HEK293 (cell line): Measurements from ENCODE around the gene SDC3.

Experiments
- CTCF ChIA-PET: fragments of 350-600 bp; formaldehyde crosslinking; extraction: SDS; loops from one replicate; lab custom pipeline; 2021; ENCODE audit warnings: antibody characterized with exemption; lab: Yijun Ruan, JAX
- POLR2A ChIA-PET: fragments of 300-600 bp; formaldehyde crosslinking; extraction: SDS; loops from one replicate; lab custom pipeline; 2020; ENCODE audit warnings: antibody characterized with exemption, inconsistent platforms; lab: Yijun Ruan, JAX
- H3K27ac ChIP-seq: fragments of 200-500 bp; sonication (Bioruptor generic); 2 replicates; pipeline ENCODE4 v1.5.1; 2014; ENCODE audit warnings: low read depth, low read length, control low read depth, inconsistent platforms; ENCODE audit errors: extremely low read depth
- H3K36me3 ChIP-seq, 2 experiments: fragments of 200-500 bp in 1 of 2; sonication (Bioruptor generic) in 1 of 2; 1 replicate in 1 of 2; 2 replicates in 1 of 2; pipeline ENCODE4 v1.5.1; 2014 to 2017; ENCODE audit warnings: inconsistent platforms in 2 of 2, low read length in 2 of 2; ENCODE audit not compliant: control insufficient read depth in 2 of 2, insufficient read depth in 1 of 2
- H3K4me1 ChIP-seq: fragments of 200-500 bp; sonication (Bioruptor generic); 2 replicates; pipeline ENCODE4 v1.5.1; 2014; ENCODE audit warnings: mild to moderate bottlenecking, low read length, inconsistent platforms; ENCODE audit not compliant: control insufficient read depth, insufficient read depth
- H3K4me3 ChIP-seq: 2 replicates; pipeline ENCODE4 v1.5.1; 2011; ENCODE audit warnings: low read depth, mild to moderate bottlenecking, control low read depth, low read length, moderate library complexity
- H3K9me3 ChIP-seq: fragments of 200-500 bp; sonication (Bioruptor generic); 2 replicates; pipeline ENCODE4 v1.5.1; 2014; ENCODE audit warnings: low read depth, low read length, inconsistent platforms; ENCODE audit not compliant: control insufficient read depth, insufficient read depth
- BCL11B ChIP-seq: fragments of 450-650 bp; formaldehyde crosslinking; IDR thresholded peaks from 2 replicates; pipeline ENCODE4 v1.5.1; 2016; ENCODE audit warnings: low read depth, missing biosample characterization, missing genetic modification characterization
- MYNN ChIP-seq: fragments of 450-650 bp; formaldehyde crosslinking; IDR thresholded peaks from 2 replicates; pipeline ENCODE4 v1.5.1; 2016; ENCODE audit warnings: missing biosample characterization, missing genetic modification characterization, borderline replicate concordance
- SCRT2 ChIP-seq: fragments of 450-650 bp; formaldehyde crosslinking; IDR thresholded peaks from 2 replicates; pipeline ENCODE4 v1.5.1; 2016; ENCODE audit warnings: missing biosample characterization, missing genetic modification characterization
- ZBTB7A ChIP-seq: fragments of 450-650 bp; formaldehyde crosslinking; IDR thresholded peaks from 2 replicates; pipeline ENCODE4 v1.5.1; 2016; ENCODE audit warnings: low read depth, missing biosample characterization, missing genetic modification characterization
- ZNF146 ChIP-seq: fragments of 450-650 bp; formaldehyde crosslinking; IDR thresholded peaks from 2 replicates; pipeline ENCODE4 v1.5.1; 2016; ENCODE audit warnings: missing biosample characterization, missing genetic modification characterization
- ZNF169 ChIP-seq: fragments of 450-650 bp; formaldehyde crosslinking; IDR thresholded peaks from 2 replicates; pipeline ENCODE4 v1.5.1; 2016; ENCODE audit warnings: missing biosample characterization, missing genetic modification characterization
- ZNF404 ChIP-seq: fragments of 450-650 bp; formaldehyde crosslinking; IDR thresholded peaks from 2 replicates; pipeline ENCODE4 v1.5.1; 2017; ENCODE audit warnings: missing biosample characterization, missing genetic modification characterization
- ZNF426 ChIP-seq: fragments of 450-650 bp; formaldehyde crosslinking; IDR thresholded peaks from 2 replicates; pipeline ENCODE4 v1.5.1; 2017; ENCODE audit warnings: missing biosample characterization, missing genetic modification characterization, mild to moderate bottlenecking, inconsistent platforms, moderate library complexity
- ZNF555 ChIP-seq: fragments of 450-650 bp; formaldehyde crosslinking; conservative IDR thresholded peaks from 2 replicates; pipeline ENCODE4 v1.5.1; 2017; ENCODE audit warnings: missing biosample characterization, mild to moderate bottlenecking, missing genetic modification characterization, inconsistent platforms
- ZNF837 ChIP-seq: fragments of 450-650 bp; formaldehyde crosslinking; IDR thresholded peaks from 2 replicates; pipeline ENCODE4 v1.5.1; 2016; ENCODE audit warnings: missing biosample characterization, missing genetic modification characterization
- ZXDB ChIP-seq: fragments of 450-650 bp; formaldehyde crosslinking; IDR thresholded peaks from 2 replicates; pipeline ENCODE4 v1.5.1; 2016; ENCODE audit warnings: missing biosample characterization, missing genetic modification characterization
- TF ChIP-seq, protein P1 (sequence below): fragments of 450-650 bp; formaldehyde crosslinking; conservative IDR thresholded peaks from 2 replicates; pipeline ENCODE4 v1.5.1; 2016; ENCODE audit warnings: low read depth, missing biosample characterization, missing genetic modification characterization
- TF ChIP-seq, protein P2 (sequence below): fragments of 450-650 bp; formaldehyde crosslinking; IDR thresholded peaks from 2 replicates; pipeline ENCODE4 v1.5.1; 2016; ENCODE audit warnings: missing biosample characterization, missing genetic modification characterization, borderline replicate concordance
- TF ChIP-seq, protein P3 (sequence below): fragments of 450-650 bp; formaldehyde crosslinking; IDR thresholded peaks from 2 replicates; pipeline ENCODE4 v1.5.1; 2016; ENCODE audit warnings: missing biosample characterization, missing genetic modification characterization
- TF ChIP-seq, protein P4 (sequence below): fragments of 450-650 bp; formaldehyde crosslinking; optimal IDR thresholded peaks from 2 replicates; pipeline ENCODE3; 2016; ENCODE audit warnings: missing biosample characterization, mild to moderate bottlenecking, missing genetic modification characterization
- TF ChIP-seq, protein P5 (sequence below): fragments of 450-650 bp; formaldehyde crosslinking; IDR thresholded peaks from 2 replicates; pipeline ENCODE4 v1.5.1; 2017; ENCODE audit warnings: missing biosample characterization, missing genetic modification characterization
- TF ChIP-seq, protein P6 (sequence below): fragments of 450-650 bp; formaldehyde crosslinking; conservative IDR thresholded peaks from 2 replicates; pipeline ENCODE4 v1.5.1; 2016; ENCODE audit warnings: low read depth, missing biosample characterization, missing genetic modification characterization

The SDC3 gene

DNA sequence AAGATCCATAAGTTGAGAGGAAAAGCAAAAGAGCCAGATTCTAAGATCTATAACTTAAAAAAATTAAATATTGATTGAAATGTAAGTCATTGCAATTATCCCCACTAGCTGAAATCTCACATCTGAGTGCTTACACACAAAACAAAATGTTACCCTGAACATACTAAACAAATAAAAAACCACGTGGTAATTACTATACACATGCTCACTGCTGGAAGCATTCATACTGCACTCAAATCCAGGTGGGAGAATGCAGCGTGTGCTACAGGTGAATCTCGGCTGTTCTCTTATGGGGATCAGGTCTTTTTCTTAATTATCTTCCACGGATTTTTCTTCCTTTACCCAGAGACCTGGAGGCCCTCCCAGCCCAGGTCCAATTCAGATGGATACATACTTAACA lies 74.3 kb downstream of the SDC3 start:
- Histone ChIP-seq H3K4me3 (no peak overlapping the region), H3K36me3 (no peaks in the 10 kb centered on the region), H3K27ac (no peak overlapping the region), H3K9me3 (no peaks in the 10 kb centered on the region), H3K4me1 (peaks cover 6% of the 10 kb centered on the region; the same call in 1 of the 2 replicates)
- TF ChIP-seq SCRT2 (tag by site-specific recombination) (peak; percentile 75), ZNF146 (tag by site-specific recombination) (no peak)
- POLR2A ChIA-PET, result no interaction called here
- CTCF ChIA-PET, result interaction anchor here (0.9 kb wide), 1 partner anchor 10 kb away, joined by 6 read pairs; no protein-coding TSS in a partner anchor

DNA sequence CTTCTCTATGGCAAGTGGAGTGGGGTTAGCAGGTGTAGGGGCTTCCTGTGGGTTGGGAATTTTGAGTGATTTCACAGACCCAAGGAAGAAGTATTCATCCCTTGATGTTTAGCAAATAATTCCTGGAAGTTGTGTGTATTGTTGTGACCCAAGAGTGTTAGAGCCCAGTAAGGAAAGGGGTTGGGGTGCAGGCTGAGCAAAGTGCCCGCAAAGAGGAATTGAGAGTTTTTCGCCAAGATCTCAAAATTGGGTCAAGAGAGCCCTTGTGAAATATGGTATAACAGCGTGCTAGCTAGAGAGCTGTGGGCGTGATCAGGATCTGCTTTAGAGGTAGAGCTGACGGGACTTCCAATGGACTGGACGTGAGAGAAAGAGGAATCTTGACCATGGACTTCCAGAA lies 78.0 kb downstream of the SDC3 start:
- ChIA-PET POLR2A (no interaction called here), CTCF (interaction anchor here (1.0 to 2.8 kb wide), 2 partner anchors 29 to 81 kb away, joined by 3 to 10 read pairs; no protein-coding TSS in a partner anchor)
- TF ChIP-seq ZXDB (no peak), MYNN (tag by site-specific recombination) (no peak), ZNF426 (tag by site-specific recombination) (no peak), ZNF837 (tag by site-specific recombination) (no peak), ZBTB7A (tag by site-specific recombination) (no peak), BCL11B (tag by site-specific recombination) (no peak), ZNF555 (tag by site-specific recombination) (no peak), ZNF169 (tag by site-specific recombination) (no peak), ZNF404 (tag by site-specific recombination) (no peak)
- TF ChIP-seq, protein P1, sequence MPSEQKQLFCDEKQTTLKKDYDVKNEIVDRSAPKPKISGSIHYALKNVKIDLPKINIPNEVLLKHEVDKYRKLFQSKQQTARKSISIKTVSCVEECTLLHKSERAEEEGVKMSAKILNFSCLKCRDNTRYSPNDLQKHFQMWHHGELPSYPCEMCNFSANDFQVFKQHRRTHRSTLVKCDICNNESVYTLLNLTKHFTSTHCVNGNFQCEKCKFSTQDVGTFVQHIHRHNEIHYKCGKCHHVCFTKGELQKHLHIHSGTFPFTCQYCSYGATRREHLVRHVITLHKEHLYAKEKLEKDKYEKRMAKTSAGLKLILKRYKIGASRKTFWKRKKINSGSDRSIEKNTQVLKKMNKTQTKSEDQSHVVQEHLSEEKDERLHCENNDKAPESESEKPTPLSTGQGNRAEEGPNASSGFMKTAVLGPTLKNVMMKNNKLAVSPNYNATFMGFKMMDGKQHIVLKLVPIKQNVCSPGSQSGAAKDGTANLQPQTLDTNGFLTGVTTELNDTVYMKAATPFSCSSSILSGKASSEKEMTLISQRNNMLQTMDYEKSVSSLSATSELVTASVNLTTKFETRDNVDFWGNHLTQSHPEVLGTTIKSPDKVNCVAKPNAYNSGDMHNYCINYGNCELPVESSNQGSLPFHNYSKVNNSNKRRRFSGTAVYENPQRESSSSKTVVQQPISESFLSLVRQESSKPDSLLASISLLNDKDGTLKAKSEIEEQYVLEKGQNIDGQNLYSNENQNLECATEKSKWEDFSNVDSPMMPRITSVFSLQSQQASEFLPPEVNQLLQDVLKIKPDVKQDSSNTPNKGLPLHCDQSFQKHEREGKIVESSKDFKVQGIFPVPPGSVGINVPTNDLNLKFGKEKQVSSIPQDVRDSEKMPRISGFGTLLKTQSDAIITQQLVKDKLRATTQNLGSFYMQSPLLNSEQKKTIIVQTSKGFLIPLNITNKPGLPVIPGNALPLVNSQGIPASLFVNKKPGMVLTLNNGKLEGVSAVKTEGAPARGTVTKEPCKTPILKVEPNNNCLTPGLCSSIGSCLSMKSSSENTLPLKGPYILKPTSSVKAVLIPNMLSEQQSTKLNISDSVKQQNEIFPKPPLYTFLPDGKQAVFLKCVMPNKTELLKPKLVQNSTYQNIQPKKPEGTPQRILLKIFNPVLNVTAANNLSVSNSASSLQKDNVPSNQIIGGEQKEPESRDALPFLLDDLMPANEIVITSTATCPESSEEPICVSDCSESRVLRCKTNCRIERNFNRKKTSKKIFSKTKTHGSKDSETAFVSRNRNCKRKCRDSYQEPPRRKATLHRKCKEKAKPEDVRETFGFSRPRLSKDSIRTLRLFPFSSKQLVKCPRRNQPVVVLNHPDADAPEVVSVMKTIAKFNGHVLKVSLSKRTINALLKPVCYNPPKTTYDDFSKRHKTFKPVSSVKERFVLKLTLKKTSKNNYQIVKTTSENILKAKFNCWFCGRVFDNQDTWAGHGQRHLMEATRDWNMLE (tag by site-specific recombination), result no peak
- TF ChIP-seq, protein P2, sequence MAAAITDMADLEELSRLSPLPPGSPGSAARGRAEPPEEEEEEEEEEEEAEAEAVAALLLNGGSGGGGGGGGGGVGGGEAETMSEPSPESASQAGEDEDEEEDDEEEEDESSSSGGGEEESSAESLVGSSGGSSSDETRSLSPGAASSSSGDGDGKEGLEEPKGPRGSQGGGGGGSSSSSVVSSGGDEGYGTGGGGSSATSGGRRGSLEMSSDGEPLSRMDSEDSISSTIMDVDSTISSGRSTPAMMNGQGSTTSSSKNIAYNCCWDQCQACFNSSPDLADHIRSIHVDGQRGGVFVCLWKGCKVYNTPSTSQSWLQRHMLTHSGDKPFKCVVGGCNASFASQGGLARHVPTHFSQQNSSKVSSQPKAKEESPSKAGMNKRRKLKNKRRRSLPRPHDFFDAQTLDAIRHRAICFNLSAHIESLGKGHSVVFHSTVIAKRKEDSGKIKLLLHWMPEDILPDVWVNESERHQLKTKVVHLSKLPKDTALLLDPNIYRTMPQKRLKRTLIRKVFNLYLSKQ, result no peak
- TF ChIP-seq, protein P3, sequence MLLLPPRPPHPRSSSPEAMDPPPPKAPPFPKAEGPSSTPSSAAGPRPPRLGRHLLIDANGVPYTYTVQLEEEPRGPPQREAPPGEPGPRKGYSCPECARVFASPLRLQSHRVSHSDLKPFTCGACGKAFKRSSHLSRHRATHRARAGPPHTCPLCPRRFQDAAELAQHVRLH (tag by site-specific recombination), result no peak
- TF ChIP-seq, protein P4, sequence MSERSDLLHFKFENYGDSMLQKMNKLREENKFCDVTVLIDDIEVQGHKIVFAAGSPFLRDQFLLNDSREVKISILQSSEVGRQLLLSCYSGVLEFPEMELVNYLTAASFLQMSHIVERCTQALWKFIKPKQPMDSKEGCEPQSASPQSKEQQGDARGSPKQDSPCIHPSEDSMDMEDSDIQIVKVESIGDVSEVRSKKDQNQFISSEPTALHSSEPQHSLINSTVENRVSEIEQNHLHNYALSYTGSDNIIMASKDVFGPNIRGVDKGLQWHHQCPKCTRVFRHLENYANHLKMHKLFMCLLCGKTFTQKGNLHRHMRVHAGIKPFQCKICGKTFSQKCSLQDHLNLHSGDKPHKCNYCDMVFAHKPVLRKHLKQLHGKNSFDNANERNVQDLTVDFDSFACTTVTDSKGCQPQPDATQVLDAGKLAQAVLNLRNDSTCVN (tag by site-specific recombination), result no peak
- TF ChIP-seq, protein P5, sequence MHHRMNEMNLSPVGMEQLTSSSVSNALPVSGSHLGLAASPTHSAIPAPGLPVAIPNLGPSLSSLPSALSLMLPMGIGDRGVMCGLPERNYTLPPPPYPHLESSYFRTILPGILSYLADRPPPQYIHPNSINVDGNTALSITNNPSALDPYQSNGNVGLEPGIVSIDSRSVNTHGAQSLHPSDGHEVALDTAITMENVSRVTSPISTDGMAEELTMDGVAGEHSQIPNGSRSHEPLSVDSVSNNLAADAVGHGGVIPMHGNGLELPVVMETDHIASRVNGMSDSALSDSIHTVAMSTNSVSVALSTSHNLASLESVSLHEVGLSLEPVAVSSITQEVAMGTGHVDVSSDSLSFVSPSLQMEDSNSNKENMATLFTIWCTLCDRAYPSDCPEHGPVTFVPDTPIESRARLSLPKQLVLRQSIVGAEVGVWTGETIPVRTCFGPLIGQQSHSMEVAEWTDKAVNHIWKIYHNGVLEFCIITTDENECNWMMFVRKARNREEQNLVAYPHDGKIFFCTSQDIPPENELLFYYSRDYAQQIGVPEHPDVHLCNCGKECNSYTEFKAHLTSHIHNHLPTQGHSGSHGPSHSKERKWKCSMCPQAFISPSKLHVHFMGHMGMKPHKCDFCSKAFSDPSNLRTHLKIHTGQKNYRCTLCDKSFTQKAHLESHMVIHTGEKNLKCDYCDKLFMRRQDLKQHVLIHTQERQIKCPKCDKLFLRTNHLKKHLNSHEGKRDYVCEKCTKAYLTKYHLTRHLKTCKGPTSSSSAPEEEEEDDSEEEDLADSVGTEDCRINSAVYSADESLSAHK (tag by site-specific recombination), result no peak
- TF ChIP-seq, protein P6, sequence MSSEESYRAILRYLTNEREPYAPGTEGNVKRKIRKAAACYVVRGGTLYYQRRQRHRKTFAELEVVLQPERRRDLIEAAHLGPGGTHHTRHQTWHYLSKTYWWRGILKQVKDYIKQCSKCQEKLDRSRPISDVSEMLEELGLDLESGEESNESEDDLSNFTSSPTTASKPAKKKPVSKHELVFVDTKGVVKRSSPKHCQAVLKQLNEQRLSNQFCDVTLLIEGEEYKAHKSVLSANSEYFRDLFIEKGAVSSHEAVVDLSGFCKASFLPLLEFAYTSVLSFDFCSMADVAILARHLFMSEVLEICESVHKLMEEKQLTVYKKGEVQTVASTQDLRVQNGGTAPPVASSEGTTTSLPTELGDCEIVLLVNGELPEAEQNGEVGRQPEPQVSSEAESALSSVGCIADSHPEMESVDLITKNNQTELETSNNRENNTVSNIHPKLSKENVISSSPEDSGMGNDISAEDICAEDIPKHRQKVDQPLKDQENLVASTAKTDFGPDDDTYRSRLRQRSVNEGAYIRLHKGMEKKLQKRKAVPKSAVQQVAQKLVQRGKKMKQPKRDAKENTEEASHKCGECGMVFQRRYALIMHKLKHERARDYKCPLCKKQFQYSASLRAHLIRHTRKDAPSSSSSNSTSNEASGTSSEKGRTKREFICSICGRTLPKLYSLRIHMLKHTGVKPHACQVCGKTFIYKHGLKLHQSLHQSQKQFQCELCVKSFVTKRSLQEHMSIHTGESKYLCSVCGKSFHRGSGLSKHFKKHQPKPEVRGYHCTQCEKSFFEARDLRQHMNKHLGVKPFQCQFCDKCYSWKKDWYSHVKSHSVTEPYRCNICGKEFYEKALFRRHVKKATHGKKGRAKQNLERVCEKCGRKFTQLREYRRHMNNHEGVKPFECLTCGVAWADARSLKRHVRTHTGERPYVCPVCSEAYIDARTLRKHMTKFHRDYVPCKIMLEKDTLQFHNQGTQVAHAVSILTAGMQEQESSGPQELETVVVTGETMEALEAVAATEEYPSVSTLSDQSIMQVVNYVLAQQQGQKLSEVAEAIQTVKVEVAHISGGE, result no peak
- Histone ChIP-seq H3K9me3 (no peaks in the 10 kb centered on the region), H3K4me1 (peaks cover 6% of the 10 kb centered on the region; the same call in 1 of the 2 replicates), H3K36me3 (no peaks in the 10 kb centered on the region), H3K27ac (no peak overlapping the region), H3K4me3 (no peak overlapping the region)
